ENCODE data around the gene MT4. TPM values are rescaled to one million over a fixed set of nuclear protein-coding genes. Genes with fewer than 3 reads are reported as not detected.

MT4 gene
- total and polyA plus RNA-seq, 2 donors (not counting 3 experiments of a cell fraction or from before 2014, with no cell fraction given) = not detected

DNA sequence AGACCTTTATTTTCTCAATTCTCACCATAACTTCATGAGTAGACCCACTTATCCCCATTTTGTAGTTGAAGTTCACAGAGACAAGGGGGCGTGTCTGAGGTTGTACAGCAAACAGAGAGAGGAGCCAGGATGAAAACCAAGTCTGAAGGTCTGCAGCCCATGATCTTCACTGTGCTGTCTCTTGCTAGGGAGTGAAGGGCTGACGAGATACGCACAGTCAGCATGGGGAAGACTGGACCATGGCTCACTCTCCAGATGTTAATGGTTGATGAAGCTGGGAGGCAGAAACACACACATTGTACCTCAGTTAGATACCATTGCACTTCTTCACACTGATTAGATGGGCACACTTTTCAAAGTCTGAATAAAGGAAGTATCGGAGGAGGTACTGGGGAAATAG, 5.8 kb upstream of the MT4 start:
- intact Hi-C loops (cut with micrococcal nuclease) (no loop called here), dilution Hi-C loops (cut with MboI; ENCODE audit: extremely low pct_ligation_motif_present, low sequenced_read_pairs) (no loop called here)
- H3K27ac ChIP-seq (ENCODE audit: insufficient read depth, low read depth, low read length) = no peak overlapping the region
- H3K9me1 ChIP-seq (replicated peaks; ENCODE audit: control insufficient read depth, extremely low read depth, insufficient read depth, low read length) = no peaks in the 10 kb centered on the region
- no peak overlapping the region for H2AFZ ChIP-seq (ENCODE audit: low read depth, low read length)
- ChIA-PET POLR2A (no interaction called here), CTCF (no interaction called here)
- no peaks in the 10 kb centered on the region for H4K20me1 ChIP-seq (replicated peaks; ENCODE audit: control insufficient read depth, extremely low read depth, insufficient read depth, low read length)
- peaks cover 14 to 18% of the 10 kb centered on the region in 2 experiments for H3K27me3 ChIP-seq (ENCODE audit: control insufficient read depth in 2 of 2, insufficient read depth in 2 of 2, low read length in 2 of 2)
- FAIRE-seq (no peak), DNase-seq (ENCODE audit: low read depth, low spot score) (no peak)
- no peaks in the 10 kb centered on the region for H3K4me1 ChIP-seq (ENCODE audit: control insufficient read depth, extremely low read depth, insufficient read depth, low read length)
- no TSS peak for BruUV-seq (replicated peaks)
- no peaks in the 10 kb centered on the region for H3K9me3 ChIP-seq (replicated peaks; ENCODE audit: control insufficient read depth, insufficient read depth, low read length)
- H3K4me3 ChIP-seq (replicated peaks in 1 of 3; ENCODE audit: insufficient read depth in 1 of 3, low read depth in 1 of 3, low read length in 3 of 3) = no peak overlapping the region
- H3K36me3 ChIP-seq (ENCODE audit: control insufficient read depth in 2 of 2, extremely low read depth in 1 of 2, insufficient read depth in 2 of 2, low read length in 2 of 2) = no peaks in the 10 kb centered on the region
- no peaks in the 10 kb centered on the region for H3K79me2 ChIP-seq (ENCODE audit: control insufficient read depth, insufficient read depth, low read length)
- no peak overlapping the region for H3K4me2 ChIP-seq (ENCODE audit: insufficient read depth, low read length)
- H3K9ac ChIP-seq (replicated peaks; ENCODE audit: extremely low read depth, insufficient read depth, low read length) = no peak overlapping the region
- no peak for TF ChIP-seq GATA2 (IDR thresholded peaks at IDR 0.05; ENCODE audit: insufficient read depth, insufficient read length, low read depth, low read length)
- no peak for TF ChIP-seq MYC (IDR thresholded peaks at IDR 0.05; ENCODE audit: low read depth, low read length)
- TF ChIP-seq, protein P1, sequence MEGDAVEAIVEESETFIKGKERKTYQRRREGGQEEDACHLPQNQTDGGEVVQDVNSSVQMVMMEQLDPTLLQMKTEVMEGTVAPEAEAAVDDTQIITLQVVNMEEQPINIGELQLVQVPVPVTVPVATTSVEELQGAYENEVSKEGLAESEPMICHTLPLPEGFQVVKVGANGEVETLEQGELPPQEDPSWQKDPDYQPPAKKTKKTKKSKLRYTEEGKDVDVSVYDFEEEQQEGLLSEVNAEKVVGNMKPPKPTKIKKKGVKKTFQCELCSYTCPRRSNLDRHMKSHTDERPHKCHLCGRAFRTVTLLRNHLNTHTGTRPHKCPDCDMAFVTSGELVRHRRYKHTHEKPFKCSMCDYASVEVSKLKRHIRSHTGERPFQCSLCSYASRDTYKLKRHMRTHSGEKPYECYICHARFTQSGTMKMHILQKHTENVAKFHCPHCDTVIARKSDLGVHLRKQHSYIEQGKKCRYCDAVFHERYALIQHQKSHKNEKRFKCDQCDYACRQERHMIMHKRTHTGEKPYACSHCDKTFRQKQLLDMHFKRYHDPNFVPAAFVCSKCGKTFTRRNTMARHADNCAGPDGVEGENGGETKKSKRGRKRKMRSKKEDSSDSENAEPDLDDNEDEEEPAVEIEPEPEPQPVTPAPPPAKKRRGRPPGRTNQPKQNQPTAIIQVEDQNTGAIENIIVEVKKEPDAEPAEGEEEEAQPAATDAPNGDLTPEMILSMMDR (IDR thresholded peaks at IDR 0.05; ENCODE audit: extremely low read depth in 1 of 2, insufficient read depth in 1 of 2, low read depth in 1 of 2, low read length in 2 of 2) = no peak
- no peak for TF ChIP-seq FOS (IDR thresholded peaks at IDR 0.05; ENCODE audit: borderline replicate concordance, insufficient read depth, low read length)
- TF ChIP-seq, protein P2, sequence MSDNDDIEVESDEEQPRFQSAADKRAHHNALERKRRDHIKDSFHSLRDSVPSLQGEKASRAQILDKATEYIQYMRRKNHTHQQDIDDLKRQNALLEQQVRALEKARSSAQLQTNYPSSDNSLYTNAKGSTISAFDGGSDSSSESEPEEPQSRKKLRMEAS (IDR thresholded peaks at IDR 0.05; ENCODE audit: insufficient read depth, insufficient read length) = no peak
- TF ChIP-seq JUN (IDR thresholded peaks at IDR 0.05; ENCODE audit: borderline replicate concordance, insufficient read depth, insufficient read length, low read depth) = no peak
- TF ChIP-seq EZH2 (IDR thresholded peaks at IDR 0.05; ENCODE audit: borderline replicate concordance, low read depth, low read length, severe bottlenecking) = no peak
- no peak for TF ChIP-seq POLR2A (IDR thresholded peaks at IDR 0.05; ENCODE audit: low read depth, low read length)
- no peak for TF ChIP-seq POLR2AphosphoS5 (IDR thresholded peaks at IDR 0.05; ENCODE audit: insufficient read depth, low read depth, low read length)

Data from endothelial cell of umbilical vein (primary cell).